NCI-H128 (cell line): ENCODE measurements around the gene AAMP.
"Not testable (repeated sequence)": the region's sequence is repeated elsewhere in the genome, so short reads cannot be mapped to it uniquely, and the experiment has no call there.

Source experiments
- DNase-seq: peaks from one replicate; lab custom pipeline; 2025; ENCODE audit not compliant: unreplicated experiment; lab: John Stamatoyannopoulos, UW

Gene AAMP

DNA sequence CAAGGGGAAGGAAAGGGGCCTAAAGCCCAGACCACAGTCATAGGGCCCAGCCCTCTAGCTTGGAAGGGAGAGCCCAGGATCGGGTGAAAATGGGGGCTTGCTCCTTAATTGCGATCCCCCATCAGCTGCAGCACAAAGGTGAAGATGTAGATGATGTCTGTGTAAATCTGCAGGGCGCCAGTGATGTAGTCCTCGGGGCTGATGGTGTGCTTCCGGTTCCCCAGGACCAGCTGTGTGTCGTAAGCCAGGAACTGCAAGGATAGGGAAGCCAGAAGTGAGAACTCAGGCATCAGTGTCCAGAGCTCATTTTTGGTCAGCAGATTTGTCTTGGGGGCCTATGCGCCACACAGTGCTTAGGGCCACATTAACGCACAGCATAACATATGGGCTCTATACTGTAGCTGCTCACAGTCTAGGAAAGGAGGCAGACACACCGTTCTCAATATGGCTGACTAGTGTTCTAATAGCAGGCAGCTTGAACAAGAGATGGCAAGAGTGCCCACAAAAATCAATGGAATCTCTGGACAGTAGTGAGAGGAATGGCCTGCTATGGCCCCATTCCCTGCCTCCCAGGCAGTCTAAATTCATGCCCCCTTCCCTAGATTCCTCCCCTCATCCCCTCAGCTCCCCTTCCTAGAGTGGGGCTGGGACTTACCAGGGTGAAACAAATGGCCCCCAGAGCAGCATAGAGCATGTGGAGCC, 5.6 kb upstream of the AAMP start:
- no peak for DNase-seq

DNA sequence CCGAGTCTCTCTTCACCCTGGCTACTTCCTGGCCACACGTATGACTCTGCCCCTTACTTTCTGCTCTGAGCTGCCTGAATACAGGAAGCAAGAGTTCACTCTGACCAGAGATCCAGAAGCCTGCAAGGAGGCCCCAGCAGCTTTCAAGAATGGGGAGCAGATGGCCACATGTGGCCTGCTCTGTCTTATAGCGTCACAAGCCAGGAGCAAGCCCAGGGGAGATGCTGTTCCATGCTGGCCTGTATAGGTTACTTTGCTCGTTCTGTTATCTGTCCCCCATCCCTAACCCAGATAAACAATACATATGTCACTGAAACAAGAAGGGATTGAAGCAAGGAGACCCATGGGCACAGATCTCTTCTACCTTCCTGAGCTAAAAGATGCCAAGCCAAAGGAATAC, 4.6 kb upstream of the AAMP start:
- DNase-seq: no peak

DNA sequence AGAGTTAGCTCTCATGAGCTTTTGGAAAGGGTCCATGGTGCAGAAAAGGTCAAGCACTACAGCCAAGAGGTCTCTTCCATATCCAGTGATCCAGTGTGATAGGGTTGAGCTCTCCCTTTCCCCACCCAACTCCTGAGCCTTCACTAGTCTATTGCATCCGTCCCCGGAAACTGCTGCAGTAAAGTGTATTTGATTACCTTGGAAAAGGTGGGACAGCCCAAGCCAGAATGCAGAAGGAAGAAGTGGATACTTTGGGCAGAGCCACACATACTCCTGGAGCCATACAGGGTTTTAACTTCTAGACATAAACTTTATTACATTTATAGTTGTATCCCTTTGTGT, 3.9 kb upstream of the AAMP start:
- no peak for DNase-seq

DNA sequence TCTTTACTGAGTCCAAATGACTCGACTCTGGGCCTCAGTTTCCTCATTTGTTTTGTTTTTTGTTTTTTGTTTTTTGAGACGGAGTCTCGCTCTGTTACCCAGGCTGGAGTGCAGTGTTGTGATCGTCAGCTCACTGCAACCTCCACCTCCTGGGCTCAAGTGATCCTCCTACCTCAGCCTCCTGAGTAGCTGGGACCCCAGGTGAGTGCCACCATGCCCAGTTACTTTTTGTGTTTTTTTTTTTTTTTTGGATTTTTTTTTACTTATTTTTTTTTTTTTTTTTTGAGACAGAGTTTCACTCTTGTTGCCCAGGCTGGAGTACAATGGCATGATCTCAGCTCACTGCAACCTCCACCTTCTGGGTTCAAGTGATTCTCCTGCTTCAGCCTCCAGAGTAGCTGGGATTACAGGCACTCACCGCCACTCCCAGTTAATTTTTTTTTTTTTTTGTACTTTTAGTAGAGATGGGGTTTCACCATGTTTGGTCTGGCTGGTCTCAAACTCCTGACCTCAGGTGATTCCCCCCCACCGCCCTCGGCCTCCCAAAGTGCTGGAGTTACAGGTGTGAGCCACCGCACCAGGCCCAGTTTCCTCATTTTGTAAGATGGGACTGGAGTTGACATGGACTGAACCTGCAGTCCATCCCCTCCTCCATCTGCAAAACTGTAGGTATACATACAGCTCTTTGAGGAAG, 3.4 kb upstream of the AAMP start:
- DNase-seq: not testable (repeated sequence)

DNA sequence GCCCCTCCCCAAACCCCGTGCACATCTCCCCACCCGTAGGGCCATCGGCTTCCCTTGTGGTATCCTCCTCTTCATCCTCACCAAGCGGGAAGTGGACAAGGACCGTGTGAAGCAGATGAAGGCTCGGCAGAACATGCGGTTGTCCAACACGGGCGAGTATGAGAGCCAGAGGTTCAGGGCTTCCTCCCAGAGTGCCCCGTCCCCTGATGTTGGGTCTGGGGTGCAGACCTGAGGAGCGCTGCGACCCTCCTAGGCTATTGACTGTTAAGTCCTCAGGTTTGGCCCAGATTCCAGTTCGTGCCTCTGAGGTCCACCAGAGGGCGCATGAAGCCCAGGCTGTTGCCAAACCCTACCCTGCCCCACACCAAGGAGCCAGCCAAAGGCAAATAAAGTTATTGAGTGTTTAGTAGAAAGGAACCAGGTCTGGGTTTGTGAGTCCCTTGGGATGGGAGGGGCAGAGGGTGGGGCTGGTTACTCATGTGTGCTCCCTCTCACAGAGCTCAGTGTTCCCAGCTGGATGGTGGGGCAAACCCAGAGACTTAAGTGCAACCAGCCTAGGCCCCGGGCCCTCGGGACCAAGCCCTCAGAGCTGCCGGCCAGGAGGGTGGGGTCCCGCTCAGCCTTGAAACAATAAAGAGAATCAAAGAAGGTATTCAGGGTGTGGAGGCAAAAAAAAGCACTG, 2.7 kb upstream of the AAMP start:
- DNase-seq: no peak

DNA sequence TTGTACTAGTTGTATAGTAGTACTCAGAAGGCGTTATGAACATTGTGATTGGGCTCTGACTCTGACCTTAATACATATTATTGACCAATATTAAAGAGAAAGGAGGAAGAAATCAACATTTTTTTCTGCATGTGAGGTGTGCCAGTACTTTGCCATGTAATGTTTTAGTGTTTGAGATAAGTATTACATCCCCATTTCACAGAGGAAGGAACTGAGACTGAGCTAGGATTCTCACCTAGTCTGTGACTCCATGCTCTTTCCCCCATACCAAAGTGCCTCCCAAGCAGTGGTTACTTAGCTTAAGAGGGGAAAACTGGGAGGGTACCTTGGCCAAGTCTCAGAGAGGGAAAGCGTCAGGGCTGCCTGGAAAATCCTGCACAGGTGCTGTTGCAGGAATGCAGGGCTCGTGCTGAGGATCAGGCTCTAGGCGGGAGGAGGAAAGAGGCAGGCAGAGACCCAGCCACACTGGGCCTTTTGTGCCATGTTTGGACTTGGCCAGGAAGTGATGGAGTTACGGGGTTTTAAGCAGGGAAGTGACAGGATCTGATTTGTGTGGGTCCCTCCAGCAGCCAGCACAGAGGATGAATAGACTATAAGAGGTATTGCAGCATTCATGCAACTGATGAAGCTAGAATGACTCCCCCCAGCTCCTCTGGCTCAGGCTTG, 2.1 kb upstream of the AAMP start:
- DNase-seq: no peak

DNA sequence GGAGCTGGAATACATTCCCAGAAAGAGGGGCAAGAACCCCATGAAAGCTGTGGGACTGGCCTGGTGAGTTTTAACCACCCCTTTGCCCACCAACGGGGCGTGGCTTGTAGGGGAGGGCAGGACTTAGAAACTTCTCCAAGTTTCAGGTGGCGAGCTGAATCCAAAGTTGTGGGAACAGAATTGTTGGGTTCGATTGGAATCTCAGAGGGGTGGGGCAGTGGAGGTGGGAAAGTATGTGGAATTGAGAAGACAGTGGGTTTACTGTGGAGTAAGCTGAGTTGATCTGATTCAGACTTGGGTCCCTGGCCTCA, 1.5 kb upstream of the AAMP start:
- DNase-seq: no peak

DNA sequence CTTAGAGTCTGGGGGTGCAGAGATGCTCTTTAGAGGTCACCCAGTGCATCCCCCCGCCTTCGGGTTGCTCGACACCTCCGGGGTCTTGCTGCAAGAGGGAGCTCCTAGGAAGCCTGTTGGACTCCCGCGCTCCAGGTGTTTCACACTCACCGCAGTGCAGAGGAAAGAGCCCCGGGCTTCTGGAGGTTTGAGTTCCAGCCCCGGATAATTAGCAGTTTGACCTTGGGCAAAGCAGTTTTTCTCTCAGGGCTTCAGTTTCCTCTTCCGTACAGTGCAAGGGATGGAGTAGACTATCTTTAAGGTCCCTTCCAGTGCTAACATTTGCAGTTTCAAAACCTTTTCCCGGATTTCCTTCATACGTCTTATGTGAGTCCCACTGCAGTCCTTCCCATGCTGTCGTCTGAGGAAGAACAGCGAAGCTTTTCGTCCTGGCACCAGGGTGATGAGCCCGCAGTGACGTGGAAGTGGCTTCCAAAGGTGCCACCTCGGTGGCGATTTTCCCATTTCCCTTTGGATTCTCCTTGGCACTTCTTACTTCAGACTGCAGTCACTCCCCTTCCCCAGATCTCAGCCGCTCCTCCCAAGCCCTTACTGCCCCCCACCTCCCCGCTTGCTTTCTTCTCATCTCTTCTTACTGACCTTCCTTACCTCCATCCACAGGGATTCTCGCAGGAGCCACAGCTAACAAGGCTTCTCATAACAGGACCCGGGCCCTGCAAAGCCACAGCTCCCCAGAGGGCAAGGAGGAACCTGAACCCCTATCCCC, 967 bp upstream of the AAMP start:
- DNase-seq: no peak

DNA sequence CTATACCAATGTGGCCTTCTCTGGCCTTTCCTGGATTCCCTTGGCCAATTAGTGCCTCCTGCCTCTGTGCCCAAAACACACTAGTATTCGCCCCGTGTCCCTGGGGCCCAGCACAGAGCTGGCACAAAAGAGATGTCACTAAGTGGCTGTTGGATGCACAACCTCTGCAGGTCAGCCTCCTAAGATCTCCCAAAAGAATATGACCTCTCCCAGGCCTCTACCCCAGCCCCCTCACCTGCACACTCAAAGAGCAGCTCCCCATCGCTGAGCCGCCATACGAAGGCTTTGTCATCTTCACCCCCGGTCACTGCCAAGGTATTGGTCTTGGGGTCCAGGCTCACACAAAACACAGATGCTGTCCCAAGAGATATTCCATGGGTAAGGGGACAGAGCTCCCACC, 2.7 kb downstream of the AAMP start:
- no peak for DNase-seq

DNA sequence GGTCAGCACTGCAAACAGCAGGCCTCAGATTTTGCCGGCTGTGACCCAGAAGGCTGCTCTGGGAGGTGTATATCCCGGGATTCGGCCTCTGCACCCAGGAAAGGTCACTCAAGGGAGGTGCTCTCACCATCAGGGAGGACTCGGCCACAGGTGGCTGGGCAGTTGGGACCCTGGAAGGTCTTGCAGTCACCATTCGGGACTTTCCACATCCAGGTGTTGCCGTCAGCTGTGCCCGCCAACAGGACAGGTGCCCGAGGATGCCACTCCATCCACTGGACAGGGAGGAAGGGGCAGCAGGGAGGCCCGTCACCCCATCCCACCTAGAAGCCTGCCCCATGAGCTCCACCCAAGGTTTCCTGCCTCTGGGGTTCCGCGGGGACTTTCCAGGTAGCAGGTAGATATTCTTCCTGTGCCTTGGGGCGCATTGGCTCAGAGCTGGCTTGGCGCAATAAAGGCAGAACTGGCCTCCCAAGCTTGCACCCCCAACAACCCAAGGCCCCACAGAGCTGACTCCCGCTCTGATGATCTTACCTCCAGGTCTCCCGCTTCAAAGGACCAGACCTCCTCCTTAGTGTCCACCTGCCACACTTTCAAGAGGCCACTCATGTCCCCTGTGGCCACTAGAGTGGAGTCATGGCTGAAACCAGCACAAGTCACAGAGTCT, 3.5 kb downstream of the AAMP start:
- no peak for DNase-seq

DNA sequence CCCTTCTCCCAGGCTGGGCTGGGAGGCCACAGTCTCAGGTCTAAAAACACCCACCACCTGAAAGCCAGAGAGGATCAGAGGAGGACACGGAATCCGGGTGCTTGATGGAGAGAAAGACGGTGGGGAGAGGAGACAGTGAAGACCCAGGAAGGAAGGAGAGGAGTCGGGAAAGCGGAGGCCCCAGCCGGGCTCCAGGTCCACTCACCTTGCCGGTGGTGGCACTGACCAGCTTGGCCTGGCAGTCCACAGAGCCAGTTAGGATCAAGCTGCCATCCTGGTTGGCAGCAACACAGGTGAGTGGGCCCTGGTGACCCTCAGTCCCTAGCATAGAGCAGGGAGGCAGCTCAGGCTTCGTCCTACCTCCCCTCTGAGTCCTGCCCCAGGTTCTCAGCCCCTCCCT, 4.3 kb downstream of the AAMP start:
- DNase-seq: no peak

DNA sequence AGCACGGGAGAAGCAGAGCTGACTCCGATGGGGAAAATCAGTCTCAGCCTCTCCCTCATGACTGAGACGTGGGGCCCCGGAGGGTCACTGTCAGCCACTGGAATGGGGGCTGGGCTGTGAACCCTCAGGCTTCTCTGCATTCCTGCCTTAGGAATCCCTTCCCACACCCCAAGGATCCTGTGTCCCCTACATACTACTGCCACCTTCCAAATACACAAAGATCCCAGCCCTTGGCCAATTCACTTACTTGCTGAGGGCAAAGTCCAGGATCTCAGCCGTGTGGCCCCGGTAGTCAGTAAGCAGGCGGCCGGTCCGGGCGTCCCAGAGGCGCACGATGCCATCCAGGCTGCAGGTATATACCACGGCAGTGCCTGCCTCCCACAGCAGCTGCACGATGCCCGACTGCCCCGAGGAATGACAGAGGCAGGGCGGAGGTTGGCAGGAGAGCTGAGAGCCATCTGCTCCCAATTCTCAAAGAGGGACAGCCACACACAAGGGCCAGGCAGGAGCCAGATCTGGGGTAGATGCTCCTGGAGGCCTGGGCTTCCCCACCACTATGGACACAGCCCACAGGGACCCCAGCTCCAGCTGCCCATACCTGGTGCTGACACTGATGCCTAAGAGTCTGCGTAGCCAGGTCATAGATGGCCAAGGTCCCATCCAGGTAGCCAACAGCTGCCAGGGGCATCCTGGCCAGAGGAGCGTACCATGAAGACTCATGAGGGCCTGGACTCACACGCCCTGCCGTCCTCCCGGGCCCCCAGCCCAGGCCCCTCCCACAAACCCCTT, 5.0 kb downstream of the AAMP start:
- no peak for DNase-seq

DNA sequence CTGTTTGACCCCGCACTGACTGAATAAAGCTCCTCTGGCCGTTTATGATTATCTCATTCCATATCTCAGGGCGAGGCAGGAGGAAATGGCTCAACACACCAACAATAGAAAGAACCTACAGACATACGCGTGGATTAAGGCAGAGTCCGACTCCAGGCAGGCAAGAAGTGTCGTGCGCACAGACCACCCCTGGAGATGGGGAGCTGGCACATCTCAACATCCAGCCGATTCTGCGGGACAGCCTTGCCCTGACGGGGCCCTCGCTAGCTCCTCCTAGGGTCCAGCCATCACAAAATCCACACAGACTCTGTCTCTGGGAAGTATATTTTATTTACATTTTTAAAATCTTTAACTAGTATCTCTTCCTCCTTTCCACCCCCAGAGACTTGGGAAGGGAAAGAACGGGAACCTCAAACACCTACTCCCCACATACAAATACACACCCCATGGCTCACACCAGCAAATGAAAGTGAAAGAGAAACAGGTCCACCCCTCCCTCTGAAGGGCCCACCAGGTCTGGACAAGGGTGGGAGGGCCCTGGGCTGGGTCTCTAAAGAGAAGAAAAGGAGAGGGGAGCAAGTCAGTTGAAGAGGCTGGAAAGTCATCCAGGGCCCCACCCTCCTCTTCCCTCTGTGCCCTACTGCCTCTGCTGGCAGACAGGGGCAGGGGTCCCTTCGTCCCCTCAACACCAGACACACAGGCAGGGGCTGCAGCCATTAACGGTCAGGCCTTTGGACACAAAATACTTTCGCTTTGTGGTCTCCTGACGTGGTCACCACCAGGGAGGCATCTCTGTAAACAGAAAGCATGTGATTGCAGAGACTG, 5.9 kb downstream of the AAMP start:
- DNase-seq: no peak

DNA sequence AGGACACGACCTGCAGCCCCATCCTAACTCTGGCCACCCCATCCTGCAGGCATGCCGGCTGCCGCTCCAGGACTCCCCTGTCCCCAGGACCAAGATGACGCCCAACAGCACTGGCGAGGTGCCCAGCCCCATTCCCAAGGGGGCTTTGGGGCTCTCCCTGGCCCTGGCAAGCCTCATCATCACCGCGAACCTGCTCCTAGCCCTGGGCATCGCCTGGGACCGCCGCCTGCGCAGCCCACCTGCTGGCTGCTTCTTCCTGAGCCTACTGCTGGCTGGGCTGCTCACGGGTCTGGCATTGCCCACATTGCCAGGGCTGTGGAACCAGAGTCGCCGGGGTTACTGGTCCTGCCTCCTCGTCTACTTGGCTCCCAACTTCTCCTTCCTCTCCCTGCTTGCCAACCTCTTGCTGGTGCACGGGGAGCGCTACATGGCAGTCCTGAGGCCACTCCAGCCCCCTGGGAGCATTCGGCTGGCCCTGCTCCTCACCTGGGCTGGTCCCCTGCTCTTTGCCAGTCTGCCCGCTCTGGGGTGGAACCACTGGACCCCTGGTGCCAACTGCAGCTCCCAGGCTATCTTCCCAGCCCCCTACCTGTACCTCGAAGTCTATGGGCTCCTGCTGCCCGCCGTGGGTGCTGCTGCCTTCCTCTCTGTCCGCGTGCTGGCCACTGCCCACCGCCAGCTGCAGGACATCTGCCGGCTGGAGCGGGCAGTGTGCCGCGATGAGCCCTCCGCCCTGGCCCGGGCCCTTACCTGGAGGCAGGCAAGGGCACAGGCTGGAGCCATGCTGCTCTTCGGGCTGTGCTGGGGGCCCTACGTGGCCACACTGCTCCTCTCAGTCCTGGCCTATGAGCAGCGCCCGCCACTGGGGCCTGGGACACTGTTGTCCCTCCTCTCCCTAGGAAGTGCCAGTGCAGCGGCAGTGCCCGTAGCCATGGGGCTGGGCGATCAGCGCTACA, 7.0 kb downstream of the AAMP start:
- DNase-seq: no peak

DNA sequence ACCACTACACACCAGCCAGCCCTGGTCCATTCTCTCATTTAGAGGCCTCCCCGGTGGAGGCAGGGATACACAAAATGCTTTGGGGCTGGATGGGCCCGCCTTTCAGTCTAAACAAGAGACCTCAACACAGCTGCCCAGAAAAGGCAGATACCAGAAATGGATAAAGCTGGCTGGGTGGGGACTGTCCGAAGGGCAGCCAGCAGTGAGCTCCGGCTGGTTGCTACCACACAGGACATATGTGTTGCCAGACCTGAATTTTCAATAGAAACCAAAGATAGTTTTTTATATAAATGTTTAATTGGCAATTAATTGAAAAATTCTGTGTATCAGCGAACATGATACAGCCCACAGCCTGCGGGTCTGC, 7.7 kb downstream of the AAMP start:
- DNase-seq: no peak

DNA sequence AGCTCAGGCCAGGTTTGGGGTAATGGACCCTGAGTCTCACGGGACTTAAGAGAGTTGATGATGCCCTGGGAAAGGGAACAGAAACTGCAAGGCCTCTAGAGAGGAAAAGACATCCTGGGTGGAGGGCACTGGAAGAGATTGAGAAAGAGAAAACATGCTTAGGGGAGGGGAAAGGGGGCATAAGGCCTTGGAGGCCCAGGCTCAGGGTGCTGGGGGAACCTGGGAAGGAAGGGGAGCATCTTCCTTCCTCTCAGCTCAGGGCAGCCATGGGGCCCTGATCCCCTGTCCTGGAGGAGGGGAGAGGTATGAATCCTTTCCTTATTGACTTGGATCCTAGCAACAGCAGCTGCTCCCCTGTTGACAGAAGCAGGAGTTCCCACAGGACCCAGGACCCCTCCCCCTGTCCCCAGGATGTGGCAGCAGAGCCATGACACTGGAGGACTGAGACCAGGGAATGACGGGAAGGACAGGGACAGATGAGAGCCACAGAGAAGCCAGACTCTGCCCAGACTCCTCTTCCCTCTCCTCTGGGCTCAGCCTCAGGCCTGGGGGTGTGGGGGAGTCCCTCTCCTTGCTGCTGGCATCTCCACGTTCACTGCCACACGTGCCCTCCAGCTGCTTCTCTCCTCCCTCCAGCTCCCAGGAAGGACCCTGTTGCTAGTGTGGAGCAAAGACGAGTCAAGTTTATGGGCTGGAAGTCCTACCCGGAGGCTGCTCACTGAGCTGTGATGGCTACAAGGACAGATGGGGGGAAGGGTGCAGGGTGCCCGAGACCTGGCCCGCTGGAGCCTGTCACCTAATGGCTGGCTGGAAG, 8.3 kb downstream of the AAMP start:
- no peak for DNase-seq

DNA sequence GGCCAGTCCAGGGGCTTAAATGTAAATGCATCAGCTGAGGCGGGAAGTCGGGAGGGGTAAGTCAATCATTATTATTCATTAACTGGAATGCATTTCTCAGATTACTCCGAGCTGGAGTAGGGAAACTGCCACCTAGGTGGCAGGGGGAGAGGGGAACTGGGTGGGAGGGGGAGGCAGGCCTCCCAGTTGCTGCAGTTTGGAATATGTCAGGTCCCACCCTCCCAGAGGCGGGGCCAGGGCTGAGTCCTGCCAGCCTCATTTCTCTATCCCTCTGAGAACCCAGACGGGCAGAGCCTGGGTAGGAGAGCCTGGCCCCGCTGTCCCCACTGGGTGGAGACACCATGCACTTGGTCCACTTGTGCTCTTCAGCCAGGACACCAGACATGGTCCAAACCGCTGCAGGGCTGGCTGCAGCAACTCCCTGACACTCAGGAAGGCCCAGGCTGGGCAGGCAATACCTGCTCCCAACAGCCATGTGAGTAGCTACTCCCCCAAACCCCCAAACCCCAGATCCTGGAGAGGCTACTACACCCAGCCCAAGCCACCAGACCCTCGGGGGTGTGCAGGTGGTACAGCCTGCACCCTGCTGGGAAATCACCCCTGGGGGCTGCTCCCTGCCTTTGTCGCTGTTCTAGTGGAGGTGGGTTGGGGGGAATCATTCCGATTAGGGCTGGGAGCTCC, 9.1 kb downstream of the AAMP start, which contains the start of gene GPBAR1:
Gene GPBAR1 (plus strand): TSS at position 274 of the 681 bp plus-strand sequence. CDS start 1,710 bp downstream, outside the sequence.
- DNase-seq: no peak
